ENCODE data around the gene ARHGAP26. TPM values are rescaled to one million over a fixed set of nuclear protein-coding genes. Genes with fewer than 3 reads are reported as not detected.

ARHGAP26 gene
- total RNA-seq, 1 experiment from 2014 or later: 79.8 TPM

DNA sequence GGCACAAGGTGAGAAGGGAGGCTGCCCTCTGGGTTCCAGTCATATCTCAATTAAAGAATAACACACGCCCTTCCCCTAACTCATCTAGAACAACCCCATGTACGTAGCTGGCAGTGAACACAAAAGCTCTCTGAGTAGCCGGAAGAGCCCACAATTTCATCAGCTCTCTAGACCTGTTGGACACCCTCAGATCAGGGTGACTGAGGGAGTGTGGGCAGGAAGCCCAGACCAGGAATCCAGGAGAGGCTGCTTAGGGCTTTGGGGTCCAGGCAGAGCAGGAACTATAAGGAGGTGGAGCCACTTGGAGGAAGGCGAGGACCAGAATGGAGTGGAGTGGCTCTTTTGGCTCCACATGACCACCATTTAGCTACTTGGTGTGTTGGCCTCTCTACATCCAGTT is 395.9 kb downstream of the ARHGAP26 start:
- intact Hi-C loops (cut with micrococcal nuclease; ENCODE audit: unreplicated experiment): loop anchor here (2.0 kb wide), 1 partner anchor 51 kb away; no protein-coding TSS in a partner anchor
- no peak for DNase-seq
- no peaks in the 10 kb centered on the region for H3K9me3 Mint-ChIP-seq (ENCODE audit: unreplicated experiment)
- no peak overlapping the region for H3K4me3 Mint-ChIP-seq (ENCODE audit: unreplicated experiment)
- no peaks in the 10 kb centered on the region for H3K27me3 Mint-ChIP-seq (ENCODE audit: insufficient read depth, unreplicated experiment)
- H3K36me3 Mint-ChIP-seq (ENCODE audit: insufficient read depth, unreplicated experiment): peaks cover 28% of the 10 kb centered on the region
- H3K9me3 ChIP-seq: no peaks in the 10 kb centered on the region
- no TSS peak for BruUV-seq (replicated peaks)
- H3K4me1 ChIP-seq: peaks cover 16% of the 10 kb centered on the region
- ChIA-PET CTCF (interaction anchor here (0.5 to 1.4 kb wide), 2 partner anchors 29 to 453 kb away, joined by 3 to 4 read pairs; no protein-coding TSS in a partner anchor), POLR2A (no interaction called here)
- H3K36me3 ChIP-seq (ENCODE audit: control insufficient read depth, insufficient read depth, low read length): no peaks in the 10 kb centered on the region; the same call in 1 of the 2 replicates
- no peak overlapping the region for H3K4me3 ChIP-seq (ENCODE audit: low read depth, low read length)
- TF ChIP-seq, protein P1, sequence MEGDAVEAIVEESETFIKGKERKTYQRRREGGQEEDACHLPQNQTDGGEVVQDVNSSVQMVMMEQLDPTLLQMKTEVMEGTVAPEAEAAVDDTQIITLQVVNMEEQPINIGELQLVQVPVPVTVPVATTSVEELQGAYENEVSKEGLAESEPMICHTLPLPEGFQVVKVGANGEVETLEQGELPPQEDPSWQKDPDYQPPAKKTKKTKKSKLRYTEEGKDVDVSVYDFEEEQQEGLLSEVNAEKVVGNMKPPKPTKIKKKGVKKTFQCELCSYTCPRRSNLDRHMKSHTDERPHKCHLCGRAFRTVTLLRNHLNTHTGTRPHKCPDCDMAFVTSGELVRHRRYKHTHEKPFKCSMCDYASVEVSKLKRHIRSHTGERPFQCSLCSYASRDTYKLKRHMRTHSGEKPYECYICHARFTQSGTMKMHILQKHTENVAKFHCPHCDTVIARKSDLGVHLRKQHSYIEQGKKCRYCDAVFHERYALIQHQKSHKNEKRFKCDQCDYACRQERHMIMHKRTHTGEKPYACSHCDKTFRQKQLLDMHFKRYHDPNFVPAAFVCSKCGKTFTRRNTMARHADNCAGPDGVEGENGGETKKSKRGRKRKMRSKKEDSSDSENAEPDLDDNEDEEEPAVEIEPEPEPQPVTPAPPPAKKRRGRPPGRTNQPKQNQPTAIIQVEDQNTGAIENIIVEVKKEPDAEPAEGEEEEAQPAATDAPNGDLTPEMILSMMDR (IDR thresholded peaks at IDR 0.05; ENCODE audit: insufficient read depth in 1 of 2, low read depth in 1 of 2, low read length in 1 of 2, severe bottlenecking in 1 of 2, unreplicated experiment in 1 of 2): no peak
- H3K27ac Mint-ChIP-seq (ENCODE audit: unreplicated experiment): peak overlapping the region; percentile 71
- H3K27me3 ChIP-seq (replicated peaks; ENCODE audit: control insufficient read depth, insufficient read depth, low read length): no peaks in the 10 kb centered on the region
- peaks cover 18% of the 10 kb centered on the region for H3K4me1 Mint-ChIP-seq (ENCODE audit: low read depth, unreplicated experiment)

- no peaks in the 10 kb centered on the region; the same call in 1 of the 2 replicates for H3K36me3 ChIP-seq (ENCODE audit: control insufficient read depth, insufficient read depth, low read length)
- peaks cover 18% of the 10 kb centered on the region for H3K4me1 Mint-ChIP-seq (ENCODE audit: low read depth, unreplicated experiment)
- ChIA-PET POLR2A (interaction anchor here (0.7 kb wide), 2 partner anchors 29 to 507 kb away, joined by 3 to 7 read pairs; no protein-coding TSS in a partner anchor), CTCF (interaction anchor here (0.5 to 1.4 kb wide), 3 partner anchors 28 to 454 kb away, joined by 3 to 7 read pairs (median 4); no protein-coding TSS in a partner anchor)
- no peak overlapping the region for H3K4me3 Mint-ChIP-seq (ENCODE audit: unreplicated experiment)
- TF ChIP-seq, protein P1 (IDR thresholded peaks at IDR 0.05; ENCODE audit: insufficient read depth in 1 of 2, low read depth in 1 of 2, low read length in 1 of 2, severe bottlenecking in 1 of 2, unreplicated experiment in 1 of 2): no peak
- no peaks in the 10 kb centered on the region for H3K9me3 Mint-ChIP-seq (ENCODE audit: unreplicated experiment)
- no peak overlapping the region for H3K4me3 ChIP-seq (ENCODE audit: low read depth, low read length)
- peaks cover 29% of the 10 kb centered on the region for H3K36me3 Mint-ChIP-seq (ENCODE audit: insufficient read depth, unreplicated experiment)
- intact Hi-C loops (cut with micrococcal nuclease; ENCODE audit: unreplicated experiment): loop anchor here (2.0 kb wide), 1 partner anchor 50 kb away; no protein-coding TSS in a partner anchor
- no peaks in the 10 kb centered on the region for H3K9me3 ChIP-seq
- H3K27me3 Mint-ChIP-seq (ENCODE audit: insufficient read depth, unreplicated experiment): no peaks in the 10 kb centered on the region
- BruUV-seq (replicated peaks): no TSS peak
- H3K27me3 ChIP-seq (replicated peaks; ENCODE audit: control insufficient read depth, insufficient read depth, low read length): no peaks in the 10 kb centered on the region
- H3K27ac Mint-ChIP-seq (ENCODE audit: unreplicated experiment): peak overlapping the region; percentile 71
- H3K4me1 ChIP-seq: peaks cover 16% of the 10 kb centered on the region
- DNase-seq: no peak
These were observed 396.7 kb downstream of the ARHGAP26 start for GRCh38 chr5:143166661-143167420.

GRCh38 chr5:143168171-143168741 is 398.1 kb downstream of the ARHGAP26 start:
- TF ChIP-seq, protein P1 (IDR thresholded peaks at IDR 0.05; ENCODE audit: insufficient read depth in 1 of 2, low read depth in 1 of 2, low read length in 1 of 2, severe bottlenecking in 1 of 2, unreplicated experiment in 1 of 2): no peak
- H3K27ac Mint-ChIP-seq (ENCODE audit: unreplicated experiment): no peak overlapping the region
- Histone ChIP-seq H3K9me3 (no peaks in the 10 kb centered on the region), H3K27me3 (replicated peaks; ENCODE audit: control insufficient read depth, insufficient read depth, low read length) (no peaks in the 10 kb centered on the region), H3K36me3 (ENCODE audit: control insufficient read depth, insufficient read depth, low read length) (no peaks in the 10 kb centered on the region), H3K4me3 (ENCODE audit: low read depth, low read length) (no peak overlapping the region), H3K4me1 (peaks cover 16% of the 10 kb centered on the region)
- H3K4me3 Mint-ChIP-seq (ENCODE audit: unreplicated experiment): no peak overlapping the region
- H3K36me3 Mint-ChIP-seq (ENCODE audit: insufficient read depth, unreplicated experiment): peaks cover 36% of the 10 kb centered on the region
- no peak for DNase-seq
- ChIA-PET POLR2A (interaction anchor here (0.5 kb wide), 1 partner anchor 23 kb away, joined by 3 read pairs; no protein-coding TSS in a partner anchor), CTCF (no interaction called here)
- no peaks in the 10 kb centered on the region for H3K9me3 Mint-ChIP-seq (ENCODE audit: unreplicated experiment)
- peaks cover 18% of the 10 kb centered on the region for H3K4me1 Mint-ChIP-seq (ENCODE audit: low read depth, unreplicated experiment)
- no peaks in the 10 kb centered on the region for H3K27me3 Mint-ChIP-seq (ENCODE audit: insufficient read depth, unreplicated experiment)
- no TSS peak for BruUV-seq (replicated peaks)
- intact Hi-C loops (cut with micrococcal nuclease; ENCODE audit: unreplicated experiment): no loop called here
